AG10803 (cell line): ENCODE measurements around the gene ALG12.

Experiments used
- DNase-seq: peaks from one replicate; pipeline ENCODE4 v3.0.0; 2010; ENCODE audit warnings: low read depth
- H3K4me3 ChIP-seq: 2 replicates; pipeline ENCODE4 v1.5.1; 2011; ENCODE audit warnings: mild to moderate bottlenecking, low read length, control low read depth
- TF ChIP-seq, protein P1 (sequence below): conservative IDR thresholded peaks from 2 replicates; pipeline ENCODE4 v1.5.1; 2011; ENCODE audit warnings: mild to moderate bottlenecking, low read length, control low read depth, inconsistent platforms

ALG12 gene

DNA sequence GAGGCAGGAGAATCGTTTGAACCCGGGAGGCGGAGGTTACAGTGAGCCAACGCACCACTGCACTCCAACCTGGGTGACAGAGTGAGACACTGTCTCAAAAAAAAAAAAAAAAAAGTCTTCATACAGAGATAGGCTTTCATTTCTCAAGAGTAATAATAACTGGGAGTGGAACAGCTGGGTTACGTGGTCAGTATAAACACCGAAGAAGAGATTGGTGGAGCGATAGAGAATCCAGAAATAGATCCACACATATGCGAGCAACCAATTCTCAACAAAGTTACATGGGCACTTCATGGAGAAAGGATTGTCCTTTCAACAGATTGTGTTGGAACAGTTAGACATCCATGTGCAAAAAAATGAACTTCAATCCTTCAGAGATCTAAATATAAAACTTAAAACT is 40.0 kb downstream of the ALG12 start:
- DNase-seq, result no peak

DNA sequence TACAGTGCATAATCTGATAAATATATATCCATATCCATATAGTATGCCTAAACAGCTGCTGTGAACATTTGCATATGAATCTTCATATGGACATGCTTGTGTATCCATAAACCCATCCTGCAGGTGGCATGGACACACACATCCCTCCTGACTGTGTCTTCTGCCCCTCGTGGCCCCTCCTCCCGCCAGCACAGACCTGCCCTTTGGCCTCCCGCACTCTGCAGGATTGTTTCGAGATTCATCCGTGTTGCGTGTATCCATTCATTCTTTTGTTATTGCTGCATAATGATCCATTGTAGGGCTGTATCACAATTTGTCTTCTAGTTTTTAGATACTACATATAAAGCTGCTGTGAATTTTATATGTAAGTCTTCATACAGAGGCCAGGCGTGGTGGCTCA is 40.6 kb downstream of the ALG12 start:
- TF ChIP-seq, protein P1, sequence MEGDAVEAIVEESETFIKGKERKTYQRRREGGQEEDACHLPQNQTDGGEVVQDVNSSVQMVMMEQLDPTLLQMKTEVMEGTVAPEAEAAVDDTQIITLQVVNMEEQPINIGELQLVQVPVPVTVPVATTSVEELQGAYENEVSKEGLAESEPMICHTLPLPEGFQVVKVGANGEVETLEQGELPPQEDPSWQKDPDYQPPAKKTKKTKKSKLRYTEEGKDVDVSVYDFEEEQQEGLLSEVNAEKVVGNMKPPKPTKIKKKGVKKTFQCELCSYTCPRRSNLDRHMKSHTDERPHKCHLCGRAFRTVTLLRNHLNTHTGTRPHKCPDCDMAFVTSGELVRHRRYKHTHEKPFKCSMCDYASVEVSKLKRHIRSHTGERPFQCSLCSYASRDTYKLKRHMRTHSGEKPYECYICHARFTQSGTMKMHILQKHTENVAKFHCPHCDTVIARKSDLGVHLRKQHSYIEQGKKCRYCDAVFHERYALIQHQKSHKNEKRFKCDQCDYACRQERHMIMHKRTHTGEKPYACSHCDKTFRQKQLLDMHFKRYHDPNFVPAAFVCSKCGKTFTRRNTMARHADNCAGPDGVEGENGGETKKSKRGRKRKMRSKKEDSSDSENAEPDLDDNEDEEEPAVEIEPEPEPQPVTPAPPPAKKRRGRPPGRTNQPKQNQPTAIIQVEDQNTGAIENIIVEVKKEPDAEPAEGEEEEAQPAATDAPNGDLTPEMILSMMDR, result no peak
- no peak for DNase-seq
- no peak overlapping the region for H3K4me3 ChIP-seq

More for the DNA sequence above, 40.0 kb downstream of the ALG12 start:
- TF ChIP-seq, protein P1, result no peak
- no peak overlapping the region for H3K4me3 ChIP-seq

DNA sequence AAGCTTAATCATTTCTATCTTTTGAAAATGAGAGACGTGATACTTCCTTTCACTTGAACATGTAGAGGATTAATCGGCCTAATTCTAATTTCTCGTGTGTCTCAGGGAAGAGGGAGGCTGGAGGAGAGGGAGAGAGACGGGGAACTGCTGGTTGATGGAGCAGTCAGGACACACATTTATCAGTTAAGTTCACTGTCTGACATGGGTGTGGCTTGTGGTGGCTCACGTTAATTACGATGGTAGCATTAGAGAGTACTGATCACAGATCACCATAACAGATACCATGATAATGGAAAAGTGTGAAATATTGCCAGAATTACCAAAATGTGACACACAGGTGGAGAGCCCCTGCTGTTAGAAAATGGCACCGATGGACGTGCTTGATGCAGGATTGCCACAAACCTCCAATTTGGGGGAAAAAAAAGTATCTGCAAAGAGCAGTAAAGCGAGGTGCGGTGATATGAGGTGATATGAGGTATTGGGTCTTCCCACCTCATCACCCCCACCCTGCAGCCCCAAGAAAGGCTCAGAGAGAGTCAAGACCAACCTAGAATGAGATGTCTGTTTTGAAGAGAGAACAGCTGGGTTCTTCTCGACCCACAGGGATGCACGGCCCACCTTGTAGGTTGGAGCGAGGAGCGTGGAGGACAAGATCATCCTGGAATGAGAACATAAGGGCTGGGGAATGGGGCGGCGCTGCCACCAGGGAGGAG is 44.9 kb downstream of the ALG12 start:
- DNase-seq, result no peak
- no peak overlapping the region for H3K4me3 ChIP-seq
- TF ChIP-seq, protein P1, result no peak

DNA sequence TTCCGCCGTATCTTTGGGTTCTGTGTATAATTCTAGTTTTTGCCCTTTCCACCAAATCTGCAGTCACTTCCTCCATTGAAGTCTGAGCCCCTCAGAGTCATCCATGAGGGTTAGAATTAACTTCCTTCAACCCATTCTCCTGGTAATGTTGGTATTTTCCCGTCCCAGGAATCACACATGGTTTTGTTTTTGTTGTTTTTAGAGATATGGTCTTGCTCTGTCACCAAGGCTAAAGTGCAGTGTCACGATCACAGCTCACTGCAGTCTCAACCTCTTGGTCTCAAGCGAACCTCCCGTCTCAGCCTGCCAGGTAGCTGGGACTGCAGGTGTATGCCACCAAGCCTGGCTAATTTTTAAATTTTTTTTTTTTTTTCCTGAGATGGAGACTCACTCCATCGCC is 45.9 kb downstream of the ALG12 start:
- no peak overlapping the region for H3K4me3 ChIP-seq
- no peak for DNase-seq
- TF ChIP-seq, protein P1, result no peak

DNA sequence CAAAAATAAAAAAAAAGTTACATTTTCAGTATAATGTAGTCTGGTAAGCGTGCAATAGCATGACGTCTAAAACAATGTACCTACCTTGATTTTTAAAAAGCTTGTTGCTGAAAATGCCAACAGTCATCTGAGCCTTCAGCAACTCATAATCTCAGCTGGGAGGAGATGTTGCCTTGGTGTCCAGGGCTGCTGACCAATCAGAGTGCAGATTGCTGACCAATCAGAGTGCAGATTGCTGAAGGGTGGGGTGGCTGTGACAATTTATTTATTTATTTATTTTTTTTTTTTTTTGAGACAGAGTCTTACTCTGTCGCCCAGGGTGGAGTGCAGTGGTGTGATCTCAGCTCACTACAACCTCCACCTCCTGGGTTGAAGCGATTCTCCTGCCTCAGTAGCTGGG is 46.8 kb downstream of the ALG12 start:
- DNase-seq, result no peak
- H3K4me3 ChIP-seq, result no peak overlapping the region
- TF ChIP-seq, protein P1, result no peak

DNA sequence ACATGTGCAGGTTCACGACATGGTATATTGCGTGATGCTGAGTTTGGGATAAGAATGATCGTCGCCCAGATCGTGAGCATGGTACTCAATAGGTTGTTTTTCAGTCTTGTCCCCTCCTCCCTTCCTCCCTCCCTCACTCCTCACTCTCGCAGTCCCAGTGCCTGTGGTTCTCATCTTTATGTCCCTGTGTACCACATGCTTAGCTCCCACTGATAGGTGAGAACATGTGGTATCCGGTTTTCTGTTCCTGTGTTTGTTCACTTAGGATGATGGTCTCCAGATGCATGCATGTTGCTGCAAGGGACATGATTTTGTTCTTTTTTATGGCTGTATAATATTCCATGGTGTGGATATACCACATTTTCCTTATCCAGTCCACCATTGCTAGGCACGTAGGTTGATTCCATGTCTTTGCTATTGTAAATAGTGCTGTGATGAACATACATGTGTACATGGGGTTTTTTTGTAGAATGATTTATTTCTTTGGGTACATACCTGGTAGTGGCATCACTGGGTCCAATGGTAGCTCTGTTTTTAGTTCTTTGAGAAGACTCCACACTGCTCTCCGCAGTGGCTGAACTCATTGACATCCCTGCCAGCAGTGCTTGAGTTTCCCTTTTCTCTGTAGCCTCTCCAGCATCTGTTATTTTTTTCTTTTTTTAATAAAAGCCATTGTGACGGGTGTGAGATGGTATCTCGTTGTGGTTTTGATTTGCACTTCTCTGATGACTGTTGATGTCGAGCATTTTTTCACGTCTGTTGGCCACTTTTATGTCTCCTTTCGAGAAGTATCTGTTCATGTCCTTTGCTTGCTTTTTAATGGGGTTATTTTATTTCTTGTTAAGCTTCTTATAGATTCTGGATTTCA is 48.2 kb downstream of the ALG12 start:
- TF ChIP-seq, protein P1, result no peak
- H3K4me3 ChIP-seq, result no peak overlapping the region
- no peak for DNase-seq
